NCI-H146 treated with DMSO at 0.1 percent for 48 hours (cell line): ENCODE data around the gene EPHB1.
A peak's percentile ranks its signal among the peaks of the same experiment; 100 is the strongest.

Experiments used
- DNase-seq: peaks from one replicate; lab custom pipeline; 2025; ENCODE audit not compliant: unreplicated experiment; lab: John Stamatoyannopoulos, UW

EPHB1 gene

DNA sequence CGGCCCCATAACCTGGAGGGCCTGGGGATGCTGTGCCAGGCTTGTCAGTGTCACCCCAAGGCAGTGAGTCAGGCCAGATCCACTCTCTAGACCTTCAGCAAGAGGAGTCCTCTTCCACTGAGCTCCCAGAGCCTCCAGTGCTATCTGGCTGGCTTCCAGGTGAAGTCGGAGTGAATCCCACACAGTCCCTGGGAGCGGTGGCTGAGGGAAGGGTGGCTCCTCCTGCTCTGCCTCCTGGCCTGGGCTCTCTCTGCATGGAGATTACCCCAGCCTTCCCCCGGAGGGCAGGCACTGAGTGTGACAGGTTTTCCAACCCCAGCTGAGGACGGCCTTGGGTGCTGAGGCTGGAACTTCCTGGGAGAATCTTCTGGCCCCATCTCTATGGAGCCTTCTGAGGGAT, 82.7 kb downstream of the EPHB1 start:
- no peak for DNase-seq

DNA sequence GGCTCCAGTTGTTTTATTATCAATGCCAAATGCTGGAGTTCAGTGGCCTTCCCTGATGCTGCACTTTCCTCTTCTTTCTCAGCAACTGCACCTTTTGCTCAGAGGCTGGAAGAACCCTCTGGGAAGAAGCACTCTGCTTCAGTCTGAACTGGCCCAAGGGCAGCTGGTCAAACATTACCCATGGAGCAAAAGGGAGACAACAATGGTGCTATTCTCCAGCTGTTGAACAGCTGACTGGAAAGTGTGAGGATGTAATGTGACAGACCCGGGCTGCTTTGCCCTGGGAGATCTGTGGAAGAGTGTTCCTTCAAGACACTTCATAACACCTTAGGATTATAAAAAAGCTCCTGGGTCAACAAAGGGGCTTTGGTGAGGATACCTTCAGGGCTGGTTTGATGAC, 84.9 kb downstream of the EPHB1 start:
- DNase-seq, result peak; percentile 97

DNA sequence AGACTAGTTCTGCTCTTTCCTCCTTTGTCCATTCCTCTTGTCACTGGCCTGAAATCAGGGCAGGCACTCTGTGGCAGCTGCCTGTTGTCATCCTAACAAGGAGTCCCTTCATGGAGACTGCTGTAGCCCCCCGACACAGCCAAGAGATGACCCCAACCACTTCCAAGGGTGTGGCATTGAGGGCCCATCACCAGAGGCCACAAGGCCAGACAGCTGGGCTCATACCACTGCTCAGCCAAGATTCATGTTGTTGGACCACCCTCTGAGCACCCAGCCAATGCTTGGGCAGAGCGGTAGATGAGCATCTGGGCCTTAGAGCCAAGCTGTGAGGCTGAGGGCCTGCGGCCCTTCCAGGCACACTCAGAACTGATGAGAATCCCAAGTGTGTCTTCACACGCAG, 85.4 kb downstream of the EPHB1 start:
- DNase-seq, result no peak

DNA sequence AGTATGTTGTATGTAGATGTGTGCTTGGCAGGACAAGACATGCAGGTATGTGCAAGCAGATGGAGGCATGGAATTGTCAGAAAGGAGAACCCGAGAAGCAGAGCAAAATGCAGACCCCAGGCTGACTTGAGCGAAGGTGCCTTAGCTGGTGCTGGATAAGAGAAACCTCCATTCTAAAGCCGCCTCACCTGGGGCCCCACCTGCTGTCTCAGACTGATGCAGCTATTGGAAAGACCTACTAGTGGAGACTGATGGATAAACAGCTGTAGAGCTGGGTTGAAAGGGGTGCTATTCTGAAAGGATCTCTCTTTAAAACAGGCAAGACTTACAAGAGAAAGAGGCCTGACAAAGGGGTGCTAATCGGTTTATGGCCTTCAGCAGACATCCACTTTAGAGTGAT, 86.2 kb downstream of the EPHB1 start:
- DNase-seq, result peak; percentile 48

DNA sequence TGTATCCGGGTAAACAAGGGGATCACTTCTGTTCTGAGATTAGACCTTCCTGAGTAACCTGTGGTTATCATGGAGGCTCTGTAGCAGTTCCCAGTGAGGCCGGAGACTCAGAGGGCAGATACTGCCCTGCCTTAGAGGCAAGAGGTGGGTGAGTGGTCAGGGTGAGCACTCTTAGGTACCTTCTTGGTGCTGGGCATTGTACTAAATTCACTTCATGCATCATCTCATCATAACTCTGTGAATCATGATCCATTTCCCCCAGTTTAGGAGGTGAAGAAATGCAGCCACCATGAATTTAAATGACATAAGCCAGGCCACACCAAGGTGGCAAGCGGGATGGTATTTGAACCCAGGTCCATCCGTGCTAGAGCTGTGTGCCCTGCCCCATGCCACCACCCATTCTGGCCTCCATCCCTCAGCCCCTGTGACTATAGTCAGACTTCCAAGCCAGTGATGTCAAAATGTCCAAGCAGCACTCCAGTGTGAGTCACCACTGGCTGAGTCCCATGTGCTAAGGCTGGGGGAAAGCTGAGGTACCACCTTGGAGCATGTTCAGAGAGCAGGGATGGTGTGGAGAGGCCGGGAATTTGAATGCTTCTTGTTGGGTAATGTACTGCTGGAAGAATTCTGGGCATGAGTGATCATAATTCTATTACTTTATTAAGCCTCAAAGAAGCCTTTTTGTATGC, 88.8 kb downstream of the EPHB1 start:
- DNase-seq, result no peak

DNA sequence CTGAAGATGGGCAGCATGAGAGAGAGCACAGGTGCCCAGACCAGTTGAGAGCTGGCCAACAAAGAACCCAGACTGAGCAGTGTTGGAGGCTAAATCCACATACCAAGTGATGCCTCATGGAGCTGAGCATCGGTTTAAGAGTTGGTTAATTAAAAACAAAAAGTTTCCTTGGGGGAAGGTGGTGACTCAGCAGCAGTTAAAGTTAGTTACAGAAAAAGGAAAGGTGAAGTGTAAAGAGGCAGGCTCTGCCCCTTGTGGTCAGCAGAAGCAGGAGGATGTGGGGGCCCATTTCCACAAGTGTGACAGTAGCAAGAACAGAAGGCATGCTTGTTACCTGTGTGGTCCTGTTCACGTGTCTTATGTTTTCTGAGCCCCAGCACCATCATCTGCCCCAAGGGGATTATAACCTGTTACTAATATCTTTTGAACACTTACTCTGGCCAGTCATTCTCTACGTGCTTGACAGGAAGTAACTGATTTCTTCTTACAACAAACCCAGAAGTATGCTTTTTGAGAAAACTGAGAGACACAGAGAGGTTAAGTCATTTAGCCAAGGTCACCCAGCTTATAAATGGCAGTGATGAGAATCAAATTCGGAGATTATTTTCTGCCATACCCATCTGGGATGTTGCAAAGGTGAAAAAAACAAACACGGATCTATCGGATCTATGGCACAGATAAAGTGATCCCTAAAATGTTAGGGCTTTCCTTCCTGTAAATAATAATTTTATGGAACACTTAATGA, 91.0 kb downstream of the EPHB1 start:
- no peak for DNase-seq

DNA sequence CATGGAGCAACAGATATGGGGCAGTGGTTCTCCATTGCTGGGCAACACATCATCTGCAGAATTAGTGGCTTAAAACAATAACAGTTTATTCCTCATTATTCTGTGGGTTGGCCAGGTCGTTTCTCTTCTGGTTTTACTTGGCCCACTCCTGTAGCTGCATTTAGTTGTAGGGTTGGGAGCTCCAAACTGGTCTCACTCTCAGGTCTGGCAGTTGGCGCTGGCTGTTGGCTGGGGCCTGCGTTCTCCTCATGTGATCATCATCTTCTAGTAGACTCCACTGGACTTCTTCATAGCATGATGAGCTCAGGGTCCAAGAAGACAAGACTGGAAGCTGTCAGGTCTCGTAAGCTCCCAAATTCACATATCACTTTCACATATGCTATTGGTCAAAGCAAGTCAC, 91.9 kb downstream of the EPHB1 start:
- DNase-seq, result no peak

DNA sequence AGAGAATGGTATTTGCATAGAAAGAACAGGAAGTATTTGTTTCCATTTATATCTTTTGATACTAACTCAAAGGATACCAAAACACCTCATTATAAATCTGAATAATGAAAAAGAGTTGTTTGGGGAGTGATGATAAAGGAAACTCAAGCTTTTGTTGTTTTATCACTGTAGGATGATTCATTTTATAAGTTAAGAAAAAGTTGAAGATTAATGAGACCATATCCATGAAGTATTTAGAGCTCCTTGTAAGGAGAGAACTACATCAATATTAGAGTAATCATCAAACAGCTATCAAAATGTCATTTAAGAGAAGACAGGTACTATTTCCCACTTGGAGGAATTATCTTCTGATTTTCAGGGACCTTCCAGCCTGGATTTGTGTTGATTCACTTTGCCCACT, 92.5 kb downstream of the EPHB1 start:
- no peak for DNase-seq

DNA sequence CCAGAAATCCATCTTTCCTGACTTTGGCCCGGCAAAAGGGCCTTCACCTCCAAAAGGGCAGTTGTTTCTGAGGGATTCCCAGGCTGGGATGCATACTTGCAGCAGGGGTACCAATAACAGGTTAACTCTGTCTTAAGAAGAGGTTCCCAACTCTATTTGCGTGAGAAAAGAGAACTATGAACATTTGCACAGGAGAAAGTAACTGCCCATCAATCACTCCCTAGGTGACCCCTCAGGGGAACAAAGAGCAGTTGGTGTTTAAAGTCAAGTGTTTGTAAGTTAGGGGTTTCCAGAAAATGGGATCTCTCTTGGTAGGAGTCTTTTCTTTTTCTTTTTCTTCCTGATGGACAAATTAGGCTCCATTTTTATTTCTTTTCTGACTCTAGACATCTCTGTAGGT, 97.3 kb downstream of the EPHB1 start:
- DNase-seq, result no peak

DNA sequence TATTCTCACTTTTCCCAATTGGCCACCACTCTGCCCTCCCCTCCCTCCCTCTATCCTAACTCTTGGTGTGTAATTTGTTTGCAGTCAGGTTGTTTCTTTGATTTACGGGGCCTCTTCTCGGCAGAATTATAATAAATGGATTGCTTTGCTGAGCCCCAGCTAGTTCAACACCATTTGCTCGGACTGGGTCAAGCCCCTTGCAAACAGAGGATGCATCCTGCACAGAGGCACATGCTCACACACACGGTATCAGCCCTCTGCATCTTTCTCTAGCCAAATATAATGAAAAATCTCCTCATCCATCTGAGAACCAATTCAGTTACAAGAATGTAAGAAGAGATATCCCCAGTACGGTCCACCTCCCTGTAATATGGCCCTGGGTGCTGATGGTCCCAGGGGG, 97.7 kb downstream of the EPHB1 start:
- no peak for DNase-seq

DNA sequence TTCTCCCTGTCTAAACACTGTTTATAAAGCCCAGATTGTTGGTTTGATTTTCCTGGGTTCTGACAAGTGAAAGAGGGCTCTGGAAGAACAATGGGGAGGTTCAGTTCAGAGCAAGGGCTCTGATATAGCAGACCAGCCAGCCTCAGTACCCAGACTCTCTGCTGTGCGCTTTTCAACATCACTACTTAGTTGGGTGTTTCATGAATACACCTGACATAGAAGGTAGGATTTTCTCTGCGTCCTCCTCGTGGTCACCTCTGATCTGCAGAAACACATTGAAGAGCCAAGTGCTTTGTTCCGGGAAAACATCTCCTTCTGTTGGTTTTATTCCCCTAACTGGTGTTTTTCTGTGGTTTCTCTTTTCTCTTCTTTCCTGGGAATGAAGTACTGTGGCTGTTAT, 99.5 kb downstream of the EPHB1 start:
- no peak for DNase-seq

DNA sequence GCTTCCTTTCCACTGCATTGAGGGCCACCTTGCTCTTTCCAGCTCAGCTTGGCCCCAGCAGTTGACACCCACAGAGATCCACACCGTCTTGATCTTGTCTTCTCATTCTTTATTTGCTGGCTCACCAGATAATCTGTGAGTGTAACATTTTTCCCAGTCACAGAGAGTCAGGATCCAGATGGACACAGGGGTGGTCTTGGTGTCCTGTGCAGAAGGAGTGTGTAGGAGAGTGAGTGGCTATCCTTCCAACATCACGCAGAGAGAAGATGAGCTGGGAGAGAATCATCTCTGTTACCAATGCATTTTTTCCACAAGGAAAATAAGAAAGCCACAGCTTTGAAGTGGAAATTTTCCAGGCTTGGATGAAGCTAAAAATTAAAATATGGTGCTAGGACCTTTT, 100.1 kb downstream of the EPHB1 start:
- DNase-seq, result no peak

DNA sequence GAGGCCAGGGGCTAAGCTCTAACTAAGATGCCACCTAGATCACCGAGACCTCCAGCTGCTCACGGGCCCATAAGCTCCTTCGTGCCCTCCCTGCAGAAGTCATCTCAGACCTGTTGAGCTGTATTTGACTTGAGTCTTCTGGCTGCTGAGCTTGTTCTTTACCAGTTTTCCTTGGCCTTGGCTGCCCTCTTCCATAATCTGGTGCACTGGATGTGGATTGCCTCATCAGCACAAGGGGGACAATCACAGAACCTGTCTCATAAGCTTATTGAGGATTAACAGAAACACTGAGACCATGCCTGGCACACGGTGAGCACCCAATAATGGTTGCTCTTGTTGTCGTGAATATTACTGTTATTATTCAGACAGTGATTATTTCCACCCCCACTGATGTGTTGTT, 101.1 kb downstream of the EPHB1 start:
- no peak for DNase-seq

DNA sequence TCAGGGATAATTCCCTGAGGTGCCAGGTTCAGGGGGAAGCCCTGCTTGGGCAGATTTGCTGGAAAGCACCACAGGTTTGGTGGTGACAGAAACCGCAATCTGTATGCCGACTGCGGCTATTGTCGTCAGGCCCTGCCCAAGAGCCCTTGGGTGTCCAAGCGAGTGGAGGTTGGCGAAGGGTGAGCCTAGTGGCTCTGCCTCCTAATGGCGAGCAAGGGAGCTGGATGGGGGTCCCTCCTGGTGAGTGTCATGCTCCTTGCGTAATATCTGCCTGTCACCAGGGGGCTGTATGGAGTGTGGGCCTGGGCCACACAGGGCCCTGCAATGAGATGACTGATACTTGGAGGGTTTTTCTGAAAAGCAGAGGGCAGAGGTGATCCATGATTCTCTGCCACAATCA, 101.6 kb downstream of the EPHB1 start:
- no peak for DNase-seq

DNA sequence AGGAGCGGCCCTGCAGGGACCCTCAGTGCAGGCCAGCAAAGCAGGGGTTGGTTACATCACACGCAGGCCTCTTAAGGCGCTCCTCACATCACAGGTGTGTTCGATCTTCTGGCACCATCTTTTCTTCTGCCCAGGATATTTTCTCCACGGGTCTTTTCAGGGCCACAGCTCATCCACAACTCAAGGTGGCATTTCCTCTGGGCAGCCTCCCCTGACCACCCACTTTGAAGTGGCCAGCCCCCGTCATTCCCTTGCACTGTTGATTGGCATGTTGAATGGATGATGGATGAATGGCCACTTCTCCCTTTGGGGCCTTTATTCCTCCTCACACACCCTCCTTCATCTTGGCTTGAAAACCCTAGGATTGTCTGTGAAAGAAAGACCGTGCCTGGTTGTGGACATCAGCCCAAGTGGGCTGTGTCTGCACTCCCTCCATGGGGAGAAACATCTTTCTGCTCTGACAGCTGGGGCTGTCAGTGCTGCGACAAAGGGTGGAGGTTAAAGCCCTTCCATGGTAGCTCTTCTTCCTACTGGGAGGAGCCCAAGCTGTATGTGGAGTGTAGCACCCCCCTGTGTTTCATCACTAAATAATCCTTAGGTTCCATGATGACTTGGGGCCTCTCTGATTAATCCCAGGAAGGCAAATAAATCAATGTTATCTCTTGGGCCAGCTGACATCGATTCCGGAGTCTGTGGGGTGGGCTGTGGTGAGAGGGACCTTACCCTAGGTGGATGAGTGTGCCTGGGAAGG, 102.5 kb downstream of the EPHB1 start:
- DNase-seq, result peak; percentile 35

DNA sequence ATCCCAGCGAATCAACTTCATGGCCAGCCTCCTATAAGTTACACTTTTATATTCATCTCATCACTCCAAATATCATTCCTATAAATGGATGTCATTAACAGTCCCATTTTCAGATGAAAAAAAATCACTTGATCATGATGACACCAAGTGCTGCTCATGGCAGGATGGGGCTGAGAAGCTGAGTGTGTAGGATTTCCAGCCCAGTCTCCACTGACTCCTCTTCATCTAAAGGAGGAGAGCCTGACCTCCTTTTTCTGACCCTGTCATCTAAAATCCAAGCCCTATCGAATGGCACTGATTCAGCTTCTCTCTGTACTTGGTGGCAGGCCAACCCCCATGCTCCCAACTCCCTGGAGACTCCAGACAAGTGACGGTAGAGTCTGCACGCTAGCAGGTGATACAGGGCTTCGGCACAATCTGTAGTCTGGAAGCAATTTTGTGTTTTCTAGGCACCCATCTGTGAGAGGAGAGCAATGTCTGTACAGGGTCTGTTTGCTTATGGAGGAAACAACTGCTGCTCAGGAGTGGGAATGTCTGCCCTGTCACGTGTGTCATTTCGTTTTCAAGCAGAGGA, 103.2 kb downstream of the EPHB1 start:
- DNase-seq, result no peak

DNA sequence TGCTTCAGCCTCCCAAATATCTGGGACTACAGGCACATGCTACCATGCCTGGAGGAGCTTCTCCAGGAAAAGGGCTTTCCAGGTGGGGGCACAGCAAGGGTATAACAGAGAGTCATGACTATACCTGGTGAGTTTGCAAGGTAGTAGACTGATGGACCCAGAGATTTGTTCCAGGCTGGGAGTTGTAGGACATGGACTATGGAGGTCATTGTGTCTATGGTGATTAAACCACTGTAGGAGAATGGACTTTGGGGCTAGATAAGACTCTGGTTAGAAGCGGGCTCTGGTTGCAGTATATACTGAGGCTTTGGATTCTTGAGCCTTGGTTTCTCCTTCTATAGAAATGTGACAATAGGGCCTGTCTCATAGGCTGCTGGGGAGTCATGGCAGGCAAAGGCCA, 104.7 kb downstream of the EPHB1 start:
- DNase-seq, result no peak

DNA sequence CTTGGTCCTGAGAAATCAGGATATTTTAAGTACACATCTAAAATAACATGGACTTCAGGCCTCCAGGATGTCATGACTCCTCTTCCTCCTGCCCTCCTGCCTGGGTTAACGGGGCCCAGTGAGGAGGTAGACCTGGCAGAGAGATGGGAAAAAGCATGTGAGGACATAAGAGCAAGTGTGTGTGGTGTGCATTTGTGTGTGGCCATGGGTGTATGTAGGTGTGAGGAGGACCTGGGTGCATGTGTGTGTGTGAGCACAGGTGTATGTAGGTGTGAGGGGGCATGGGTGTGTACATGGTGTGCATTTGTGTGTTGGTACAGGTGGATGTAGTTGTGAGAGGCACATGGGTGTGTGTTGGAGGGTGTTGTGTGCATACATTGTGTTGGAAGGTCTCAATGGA, 105.4 kb downstream of the EPHB1 start:
- DNase-seq, result no peak

DNA sequence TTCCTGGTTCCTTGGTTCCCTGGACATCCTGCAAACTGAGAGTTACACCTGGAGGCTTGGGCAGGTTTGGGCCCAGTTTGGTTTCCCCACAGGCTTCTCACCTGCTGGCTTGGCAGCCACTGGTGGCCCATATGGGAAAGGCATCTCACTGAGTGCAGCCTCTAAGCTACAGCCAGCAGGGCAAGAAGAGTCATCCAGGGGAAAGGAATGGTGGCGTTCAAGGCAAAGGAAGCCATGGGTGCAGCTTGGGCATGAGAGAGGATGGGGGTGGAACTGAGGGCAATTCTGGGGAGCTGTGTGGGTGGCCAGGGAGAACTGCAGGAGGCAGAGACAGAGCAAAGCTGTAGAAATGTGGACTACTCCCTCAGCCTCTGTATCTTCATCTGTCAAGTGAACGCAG, 106.4 kb downstream of the EPHB1 start:
- DNase-seq, result no peak

DNA sequence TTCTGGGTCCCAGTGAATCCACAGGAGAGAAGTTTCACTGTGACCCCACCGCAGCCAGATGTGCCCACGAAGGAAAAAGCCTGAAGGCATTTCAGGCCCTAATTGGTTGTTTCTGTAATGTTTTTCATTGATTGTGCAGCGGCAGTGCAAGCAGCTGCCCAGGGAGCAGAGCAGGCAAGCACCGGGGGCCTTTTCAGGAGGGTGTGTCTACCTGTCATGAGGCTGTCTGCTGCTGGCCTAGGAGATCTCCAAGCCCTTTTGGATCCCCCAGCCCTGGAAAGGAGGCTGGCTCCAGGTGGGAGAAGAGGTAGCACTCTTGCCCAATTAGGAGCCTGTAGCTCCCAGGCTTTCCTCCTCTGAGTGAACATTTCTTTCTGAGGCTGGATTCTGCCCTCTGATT, 108.8 kb downstream of the EPHB1 start:
- DNase-seq, result peak; percentile 39

DNA sequence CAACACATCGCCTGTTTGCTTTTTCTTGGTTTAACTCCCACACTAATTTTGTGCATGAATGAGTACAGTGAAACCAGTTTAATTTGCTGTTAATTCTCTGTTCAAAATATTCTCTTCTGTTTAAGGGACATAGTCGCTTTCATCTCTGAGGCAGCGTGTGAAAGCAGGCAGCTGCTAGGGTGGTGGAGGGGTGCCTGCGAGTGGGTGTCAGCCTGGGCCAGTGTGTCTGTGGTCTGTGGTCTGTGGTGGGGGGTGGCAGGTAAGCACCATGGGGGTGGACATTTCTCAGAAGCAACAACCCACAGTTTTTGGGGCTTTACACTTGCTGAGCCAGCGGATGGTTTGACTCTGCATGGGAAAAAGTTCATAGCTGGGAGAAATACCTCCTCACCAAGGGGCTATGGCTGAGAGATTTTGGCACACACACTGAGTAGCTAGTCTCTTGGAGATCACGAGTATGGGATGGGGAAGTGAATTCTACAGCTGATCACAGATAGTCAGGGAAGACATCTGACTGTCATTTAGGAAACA, 109.2 kb downstream of the EPHB1 start:
- DNase-seq, result no peak
